Hematopoietic multipotent progenitor cell (in vitro differentiated cells): Measurements from ENCODE around the gene PIK3CD. TPM values are rescaled to one million over a fixed set of nuclear protein-coding genes. Genes with fewer than 3 reads are reported as not detected.
A peak's percentile ranks its signal among the peaks of the same experiment; 100 is the strongest.
"Not testable (repeated sequence)": the region's sequence is repeated elsewhere in the genome, so short reads cannot be mapped to it uniquely, and the experiment has no call there.

Source experiments
- DNase-seq, 3 donors: peaks; one replicate each; pipeline ENCODE4 v3.0.0-alpha.2; 2011 to 2015; ENCODE audit warnings: low read depth in 2 of 3, low spot score in 2 of 3
- total RNA-seq: library from RNA; depleted of rRNA; stranded (reverse); fragments of >200 nt; gene quantifications from one replicate; pipeline ENCODE4 v1.2.3, GENCODE V29; 2012

Gene PIK3CD
- total RNA-seq, 1 donor = 76.5 TPM

DNA sequence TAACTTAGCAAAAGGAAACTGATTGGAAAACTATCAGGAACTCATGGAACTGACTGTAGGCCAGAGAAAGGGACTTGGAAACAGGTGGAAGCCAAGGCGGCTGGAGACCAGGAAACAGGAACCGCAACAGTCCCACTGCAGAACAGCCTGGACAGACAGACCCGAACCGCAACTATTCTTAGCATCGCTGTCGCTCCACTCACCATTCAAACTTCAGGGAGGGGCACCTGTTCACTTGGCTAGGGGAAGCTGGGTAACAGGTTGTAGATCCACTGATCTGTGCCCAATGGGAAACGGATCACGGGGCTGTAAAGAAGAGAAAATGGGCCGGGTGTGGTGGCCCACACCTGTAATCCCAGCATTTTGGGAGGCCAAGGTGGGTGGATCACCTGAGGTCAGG is 110.3 kb downstream of the PIK3CD start:
- DNase-seq = no peak

DNA sequence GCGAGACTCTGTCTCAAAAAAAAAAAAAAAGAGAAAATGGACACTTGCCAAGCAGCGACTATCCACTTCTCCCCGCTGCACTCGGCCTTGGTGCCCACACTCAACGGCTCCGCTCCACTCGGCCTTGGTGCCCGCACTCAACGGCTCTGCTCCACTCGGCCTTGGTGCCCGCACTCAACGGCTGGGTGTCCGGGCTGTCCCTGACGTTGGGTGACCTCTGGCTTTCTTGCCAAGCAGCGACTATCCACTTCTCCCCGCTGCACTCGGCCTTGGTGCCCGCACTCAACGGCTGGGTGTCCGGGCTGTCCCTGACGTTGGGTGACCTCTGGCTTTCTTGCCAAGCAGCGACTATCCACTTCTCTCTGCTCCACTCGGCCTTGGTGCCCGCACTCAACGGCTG is 110.9 kb downstream of the PIK3CD start:
- DNase-seq = not testable (repeated sequence)

DNA sequence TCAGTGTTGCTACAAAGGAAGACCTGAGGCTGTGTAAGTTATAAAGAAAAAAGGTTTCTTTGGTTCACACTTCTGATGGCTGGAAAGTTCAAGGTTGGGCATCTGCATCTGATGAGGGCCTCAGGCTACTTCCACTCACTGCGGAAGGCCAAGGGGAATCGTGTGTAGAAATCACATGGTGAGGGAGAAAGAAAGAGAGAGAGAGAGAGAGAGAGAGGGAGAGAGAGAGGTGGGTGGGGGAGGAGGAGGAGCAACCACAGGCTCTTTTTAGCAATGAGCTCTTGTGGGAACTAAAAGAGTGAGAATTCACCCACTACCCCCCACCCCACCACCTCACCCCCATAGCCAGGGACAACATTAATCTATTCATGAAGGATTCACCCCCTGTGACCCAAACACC is 112.4 kb downstream of the PIK3CD start:
- DNase-seq = no peak

DNA sequence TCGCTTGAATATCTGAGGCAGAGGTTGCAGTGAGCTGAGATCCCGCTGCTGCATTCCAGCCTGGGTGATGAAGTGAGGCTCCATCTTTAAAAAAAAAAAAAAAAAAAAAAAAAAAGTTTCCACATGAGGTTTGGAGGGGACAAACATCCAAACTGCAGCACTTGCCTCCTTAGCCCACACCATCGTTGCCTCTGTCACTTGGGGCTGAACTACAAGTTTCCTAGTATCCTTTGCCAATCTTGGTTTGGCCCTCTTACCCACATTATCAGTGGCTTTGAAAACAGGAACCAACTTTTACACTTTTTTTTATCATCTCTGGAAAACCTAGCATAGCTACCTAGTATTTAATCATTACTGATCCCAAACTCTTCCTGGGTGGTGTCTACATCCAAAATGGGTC is 113.0 kb downstream of the PIK3CD start:
- DNase-seq = peak in 1 of 3 donors; percentile 48

DNA sequence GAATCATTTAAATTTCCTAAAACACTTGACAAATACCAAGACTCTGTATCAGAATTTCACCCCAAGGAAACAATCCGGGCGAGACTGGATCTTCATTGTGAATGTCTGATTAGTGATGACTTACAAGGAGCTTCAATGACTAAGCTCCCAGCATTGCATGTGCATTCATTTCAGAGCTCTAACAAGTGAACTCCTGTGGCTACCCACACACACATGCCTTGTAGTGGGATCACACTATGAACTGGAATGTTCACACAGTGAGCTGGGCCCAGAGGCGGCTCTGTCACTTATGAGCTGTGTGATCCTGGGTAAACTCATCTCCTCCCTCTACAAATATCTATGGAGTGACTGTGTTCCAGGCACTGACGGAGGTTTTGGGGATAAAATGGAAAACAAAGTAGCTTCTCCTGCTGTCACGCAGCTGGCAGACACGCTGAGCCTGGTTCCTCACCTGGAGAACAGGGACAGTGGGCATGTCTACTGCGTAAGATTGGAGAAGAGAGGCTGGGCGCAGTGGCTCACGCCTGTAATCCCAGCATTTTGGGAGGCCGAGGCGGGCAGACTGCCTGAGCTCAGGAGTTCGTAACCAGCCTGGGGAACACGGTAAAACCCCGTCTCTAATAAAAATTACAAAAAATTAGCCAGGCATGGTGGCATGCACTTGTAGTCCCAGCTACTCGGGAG is 115.4 kb downstream of the PIK3CD start:
- no peak for DNase-seq

DNA sequence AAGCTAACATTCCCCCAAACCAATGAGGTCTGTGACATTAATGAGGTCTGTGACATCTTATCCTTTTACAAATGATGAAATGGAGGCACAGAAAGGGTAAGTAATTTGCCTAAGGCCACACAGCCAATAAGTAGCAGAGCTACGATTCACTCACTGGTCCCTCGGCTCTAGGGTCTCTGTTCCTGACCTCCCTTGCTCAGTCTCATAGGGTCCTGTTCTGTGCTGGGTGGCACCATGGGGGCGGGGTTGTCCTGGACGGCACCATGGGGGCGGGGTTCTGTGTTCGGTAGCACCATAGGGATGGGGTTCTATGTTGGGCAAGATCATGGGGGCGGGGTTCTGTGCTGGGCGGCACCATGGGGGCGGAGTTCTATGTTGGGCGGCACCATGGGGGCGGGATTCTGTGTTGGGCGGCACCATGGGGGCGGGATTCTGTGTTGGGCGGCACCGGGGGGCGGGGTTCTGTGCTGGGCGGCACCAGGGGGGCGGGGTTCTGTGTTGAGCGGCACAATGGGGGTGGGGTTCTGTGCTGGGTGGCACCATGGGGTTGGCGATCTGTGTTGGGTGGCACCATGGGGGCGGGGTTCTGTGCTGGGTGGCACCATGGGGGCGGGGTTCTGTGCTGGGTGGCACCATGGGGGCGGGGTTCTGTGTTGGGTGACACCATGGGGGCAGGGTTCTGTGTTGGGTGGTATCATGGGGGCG is 116.6 kb downstream of the PIK3CD start:
- DNase-seq = peak in 1 of 3 donors; percentile 26

DNA sequence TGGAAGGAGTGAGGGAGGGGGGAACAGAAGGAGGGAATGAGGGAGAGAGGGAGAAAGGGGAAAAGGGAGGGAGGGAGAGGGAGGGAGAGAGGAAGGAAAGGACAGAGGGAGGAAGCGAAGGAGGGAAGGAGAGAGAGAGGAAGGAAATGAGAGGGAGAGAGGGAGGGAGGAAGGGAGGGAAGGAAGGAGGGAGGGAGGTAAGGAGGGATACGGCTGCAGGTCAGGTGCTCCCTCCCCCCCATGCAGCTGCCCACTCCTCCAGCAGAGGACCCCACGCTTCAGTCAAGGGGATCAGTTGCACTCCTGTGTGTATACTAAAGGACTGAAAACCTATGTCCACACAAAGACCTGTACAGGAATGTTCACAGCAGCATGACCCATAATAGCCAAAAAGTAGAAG is 117.5 kb downstream of the PIK3CD start:
- DNase-seq = no peak

DNA sequence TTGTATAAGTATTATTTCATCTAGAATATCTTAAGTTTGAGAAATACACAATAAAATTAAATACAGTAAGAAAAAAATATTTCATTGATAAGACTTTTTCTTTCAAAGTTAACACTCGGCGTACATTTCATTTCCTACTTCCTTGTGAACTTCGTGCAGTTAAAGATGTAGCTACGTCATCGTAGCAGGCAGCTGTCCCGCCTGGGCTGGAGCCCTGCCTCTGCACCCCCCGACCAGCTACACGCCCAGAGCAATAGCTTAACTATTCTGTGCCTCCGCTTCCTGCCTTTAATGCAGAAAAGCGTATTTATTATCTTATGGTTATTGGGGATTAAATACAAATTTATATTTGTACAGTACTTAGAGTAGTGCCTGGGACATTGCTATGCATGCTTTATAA is 118.8 kb downstream of the PIK3CD start:
- DNase-seq = no peak

DNA sequence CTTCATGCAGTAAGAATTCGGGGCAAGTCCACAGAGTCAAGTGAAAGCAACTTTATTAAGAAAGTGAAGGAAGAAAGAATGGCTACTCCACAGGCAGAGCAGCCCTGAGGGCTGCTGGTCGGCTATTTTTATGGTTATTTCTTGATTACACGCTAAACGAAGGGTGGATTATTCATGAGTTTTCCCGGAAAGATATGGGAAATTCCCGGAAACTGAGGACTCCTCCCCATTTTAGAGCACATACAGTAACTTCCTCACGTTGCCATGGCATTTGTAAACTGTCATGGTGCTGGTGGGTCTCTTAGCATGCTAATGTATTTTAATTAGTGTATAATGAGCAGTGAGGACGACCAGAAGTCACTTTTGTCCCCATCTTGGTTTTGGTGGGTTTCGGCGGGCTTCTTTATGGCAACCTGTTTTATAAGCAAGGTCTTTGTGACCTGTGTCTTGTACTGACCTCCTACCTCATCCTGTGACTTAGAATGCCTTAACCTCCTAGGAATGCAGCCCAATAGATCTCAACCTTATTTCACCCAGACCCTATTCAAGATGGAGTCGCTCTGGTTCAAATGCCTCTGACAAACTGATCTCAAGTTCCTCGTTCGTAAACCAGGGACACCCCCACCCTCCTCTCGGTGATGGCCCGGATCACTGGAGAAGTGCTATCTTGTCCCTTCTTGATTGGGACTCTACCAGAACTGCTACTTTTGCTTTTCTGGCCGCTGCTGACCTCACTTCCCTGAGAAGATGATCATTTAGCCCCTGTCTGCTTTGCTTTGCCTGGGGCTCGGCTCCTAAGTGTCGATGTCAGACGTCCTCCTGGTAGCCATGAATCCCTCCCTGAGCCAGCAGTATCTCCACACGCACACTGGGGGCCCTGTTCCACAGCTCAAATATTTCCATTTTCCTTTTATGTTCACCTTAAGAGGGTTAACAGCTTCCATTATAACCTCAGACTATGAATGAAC is 123.5 kb downstream of the PIK3CD start:
- no peak for DNase-seq

DNA sequence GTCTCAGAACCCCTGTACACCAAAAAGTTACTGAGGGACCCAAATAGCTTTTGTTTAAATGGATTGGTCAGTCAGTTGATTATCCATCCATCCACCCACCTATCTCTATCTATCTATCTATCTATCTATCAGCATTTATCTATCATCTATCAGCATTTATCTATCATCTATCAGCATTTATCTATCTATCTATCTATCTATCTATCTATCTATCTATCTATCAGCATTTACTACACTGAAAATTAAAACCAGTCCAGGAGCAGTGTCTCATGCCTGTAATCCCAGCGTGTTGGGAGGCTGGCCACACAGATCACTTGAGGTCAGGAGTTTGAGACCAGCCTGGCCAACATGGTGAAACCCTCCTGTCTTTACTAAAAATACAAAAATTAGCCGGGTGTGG is 125.2 kb downstream of the PIK3CD start:
- no peak for DNase-seq

Other genes with a start within 250 kb of the PIK3CD start
- gene SLC25A33, start 112.3 kb upstream of the PIK3CD start, total RNA-seq = 4.0 TPM
- gene TMEM201, start 62.8 kb upstream of the PIK3CD start, total RNA-seq = 20.7 TPM
- gene CLSTN1, start 172.2 kb downstream of the PIK3CD start, total RNA-seq = 89.9 TPM